GM11168 (cell line): ENCODE data around the gene MVB12B.

Experiments
- in situ Hi-C: fragments of 300-500 bp; cut with MboI; formaldehyde crosslinking; loops from one replicate; pipeline ENCODE4 v1.12.0; 2022; ENCODE audit warnings: low sequenced_read_pairs; ENCODE audit not compliant: unreplicated experiment

Gene MVB12B

DNA sequence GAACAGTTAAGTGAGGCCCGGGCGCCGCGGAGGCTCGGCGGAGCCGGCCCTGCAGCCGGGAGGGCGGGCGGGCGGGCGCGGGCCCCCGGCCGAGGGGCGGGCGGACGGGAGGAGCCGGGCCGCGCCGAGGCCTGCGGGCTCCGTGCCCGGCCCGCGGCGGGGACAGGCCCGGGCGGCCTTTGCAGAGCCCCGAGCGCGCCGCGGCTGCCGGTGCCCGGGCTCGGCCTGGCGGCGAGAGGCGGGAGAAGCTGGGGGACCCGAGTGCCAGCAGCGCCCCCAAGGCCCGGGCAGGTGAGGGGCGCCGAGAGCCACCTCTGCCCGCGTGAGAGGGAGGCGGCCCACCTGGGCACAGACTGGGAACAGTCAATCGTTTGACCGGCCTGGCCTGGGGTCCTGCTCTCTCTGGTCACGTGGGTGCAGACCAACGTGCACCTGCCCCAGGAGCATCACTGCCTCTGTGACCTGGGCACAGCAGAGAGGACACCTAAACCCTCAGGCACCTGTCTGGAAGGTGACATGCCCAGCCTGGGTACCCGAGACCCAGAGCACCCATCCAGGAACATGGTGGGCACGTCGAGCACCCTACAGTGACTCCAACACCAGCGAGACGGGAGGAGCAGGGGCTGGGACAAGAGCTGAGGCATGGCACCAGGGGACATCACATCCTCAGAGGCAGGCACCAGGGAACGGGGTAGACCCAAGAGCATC, 531 bp downstream of the MVB12B start:
- in situ Hi-C loops: no loop called here

DNA sequence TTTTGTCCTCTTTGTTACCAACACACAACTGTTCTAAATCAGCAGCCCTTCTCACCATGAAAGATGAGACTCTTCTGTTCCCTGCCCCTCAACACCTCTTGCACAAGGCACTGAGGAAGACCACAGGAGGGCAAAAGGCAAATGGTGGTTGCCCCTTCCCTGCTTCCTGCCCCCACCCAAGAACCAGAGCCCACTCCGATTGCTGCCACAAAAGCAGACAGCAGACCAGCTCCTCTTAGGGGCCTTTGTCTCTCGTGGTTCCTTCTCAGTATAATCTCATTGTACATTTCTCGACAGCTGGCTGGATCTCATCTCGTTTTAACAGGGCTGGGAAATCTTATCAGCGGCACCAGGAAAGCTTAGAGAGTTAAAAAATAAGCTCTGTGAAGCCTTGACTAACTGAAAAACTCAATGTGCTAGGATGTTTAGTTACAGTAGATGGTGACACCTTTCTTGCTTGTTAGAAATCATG, 1.1 kb downstream of the MVB12B start:
- in situ Hi-C loops: no loop called here

DNA sequence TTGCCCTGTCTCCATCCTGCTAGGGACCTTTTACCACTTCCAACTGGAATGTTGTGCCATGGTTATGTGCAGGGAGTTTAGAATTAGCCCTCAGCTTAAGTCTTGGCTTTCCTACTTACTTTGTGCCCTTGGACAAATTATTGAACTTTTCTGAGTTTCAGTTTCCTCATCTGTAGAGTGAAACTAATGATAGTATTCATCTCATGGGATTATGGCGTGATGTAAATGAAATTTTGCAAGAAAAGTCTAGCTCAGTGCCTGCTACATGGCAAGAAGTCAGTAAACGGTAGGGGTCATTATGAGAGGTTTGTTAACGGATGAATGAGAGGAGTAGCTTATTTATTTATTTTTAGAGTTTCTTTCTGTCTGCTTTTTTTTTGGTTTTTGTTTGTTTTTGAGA, 1.8 kb downstream of the MVB12B start:
- in situ Hi-C loops: no loop called here

- in situ Hi-C loops: no loop called here
Observed at GRCh38 chr9:126329476-126330275, 3.0 kb downstream of the MVB12B start.

DNA sequence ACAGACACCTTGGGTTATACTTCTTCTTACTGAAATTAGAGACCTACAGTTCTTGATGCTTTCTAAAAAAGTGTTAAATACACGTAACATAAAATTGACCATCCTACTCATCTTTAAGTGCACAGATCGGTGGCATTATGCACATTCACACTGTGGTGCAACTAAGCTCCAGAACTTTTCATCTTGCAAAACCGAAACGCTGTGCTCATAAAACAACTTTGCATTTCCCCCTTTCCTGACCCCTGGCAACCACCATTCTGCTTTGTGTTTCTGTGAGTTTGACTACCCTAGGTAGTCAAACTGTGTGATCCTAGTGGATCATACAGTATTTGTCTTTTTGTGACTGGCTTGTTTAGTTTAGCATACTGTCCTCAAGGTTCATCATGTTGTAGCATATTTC, 3.9 kb downstream of the MVB12B start:
- in situ Hi-C loops: no loop called here

DNA sequence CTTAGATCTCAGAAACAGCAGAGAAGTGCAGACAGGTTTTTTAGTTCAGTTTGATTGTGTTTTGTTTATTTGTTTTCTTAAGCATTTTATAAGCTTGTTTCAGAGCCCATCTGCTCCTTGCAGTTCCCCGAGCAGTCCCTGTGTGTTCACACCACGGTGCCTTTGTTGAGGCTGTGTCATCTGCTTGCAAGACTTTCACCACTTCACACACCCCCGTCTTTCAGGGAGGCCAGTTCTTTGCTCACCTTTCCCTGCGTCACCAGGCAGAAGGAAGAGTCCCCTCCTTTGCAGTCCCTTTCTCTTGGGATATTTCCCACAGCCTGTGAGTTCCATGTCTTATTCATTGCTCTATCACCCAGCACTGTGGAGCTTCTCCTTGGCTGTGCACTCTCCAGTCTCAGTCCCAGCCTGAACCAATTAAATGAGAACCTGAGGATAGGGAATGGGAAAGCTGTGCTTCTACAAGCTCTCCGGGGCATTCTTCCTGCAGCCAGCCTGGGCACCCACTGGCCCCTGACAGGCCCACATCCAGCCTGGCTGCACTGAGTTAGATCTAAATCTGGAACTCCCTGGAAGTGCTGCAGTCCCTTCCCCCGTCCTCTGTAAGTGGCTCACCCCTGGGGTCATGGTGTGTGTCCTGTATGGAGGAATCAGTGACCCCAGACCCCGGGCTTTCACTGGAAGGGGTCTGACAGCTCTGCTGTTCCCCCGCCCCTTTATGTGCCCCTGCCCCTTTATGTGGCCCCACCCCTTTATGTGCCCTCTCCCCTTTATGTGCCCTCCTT, 5.5 kb downstream of the MVB12B start:
- in situ Hi-C loops: no loop called here

DNA sequence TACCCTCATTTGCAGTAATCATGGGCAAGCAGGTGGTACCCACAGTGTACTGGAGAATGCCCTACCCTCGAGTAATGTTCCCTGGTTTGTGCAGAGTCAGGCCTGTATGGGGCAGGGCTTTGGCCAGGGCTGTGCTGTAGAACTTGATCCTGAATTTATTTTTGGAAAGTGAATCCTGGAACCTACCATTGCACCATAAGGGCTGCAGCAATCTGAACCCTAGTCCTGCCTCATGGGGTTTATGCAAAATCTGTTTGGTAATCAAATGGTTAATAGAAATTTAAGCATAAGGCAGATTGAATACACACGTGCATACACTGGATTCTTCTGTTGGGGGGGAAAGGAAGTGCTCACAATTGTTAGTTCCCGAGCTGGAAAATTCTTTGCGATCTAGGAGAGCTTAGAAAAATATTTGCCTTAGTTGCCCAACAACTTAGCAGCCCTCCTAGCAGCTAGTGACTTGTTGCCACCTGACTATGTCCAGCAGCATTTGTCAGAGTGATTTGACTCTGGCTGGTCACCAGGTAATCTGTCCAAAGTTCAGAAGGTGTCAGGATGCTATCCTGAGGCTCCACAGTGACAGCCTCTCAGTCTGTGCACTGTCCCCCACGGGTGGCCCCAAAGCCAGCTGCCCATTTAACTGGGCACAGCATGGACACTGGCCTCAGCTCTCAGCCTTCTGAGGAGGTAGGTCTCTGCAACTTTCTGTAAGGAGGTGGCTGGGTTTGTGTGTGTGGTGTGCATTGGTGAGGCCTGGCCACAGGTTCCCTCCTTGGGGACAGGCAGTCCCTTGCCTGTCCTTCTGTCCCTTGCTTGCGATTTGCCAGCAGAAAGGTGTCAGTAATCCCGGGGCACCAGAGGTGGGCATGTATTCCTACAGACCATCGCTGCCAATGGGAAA, 8.3 kb downstream of the MVB12B start:
- in situ Hi-C loops: no loop called here

GRCh38 chr9:126335837-126336735, 9.5 kb downstream of the MVB12B start:
- in situ Hi-C loops: no loop called here

GRCh38 chr9:126336736-126337325, 10.2 kb downstream of the MVB12B start:
- in situ Hi-C loops: no loop called here

GRCh38 chr9:126337729-126338372, 11.2 kb downstream of the MVB12B start:
- in situ Hi-C loops: no loop called here

DNA sequence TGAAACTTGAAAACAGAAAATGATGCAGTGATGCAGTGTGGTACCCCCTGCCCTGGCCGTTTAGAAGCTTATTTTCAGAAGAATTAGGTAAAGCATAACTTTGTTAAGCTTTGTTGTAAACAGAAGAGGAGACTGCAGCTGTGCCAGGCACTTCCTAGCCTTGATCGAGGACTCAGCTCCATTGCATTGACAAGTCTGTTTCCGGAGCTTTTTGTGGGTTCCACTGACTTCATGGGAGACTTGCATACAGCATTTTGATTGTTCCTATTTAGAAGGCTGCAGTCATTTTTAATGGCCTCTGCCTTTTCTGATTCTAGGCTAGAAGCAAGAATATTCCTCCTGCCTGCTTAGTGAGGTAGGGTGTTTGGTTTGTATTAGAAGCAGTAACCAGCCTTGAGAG, 12.3 kb downstream of the MVB12B start:
- in situ Hi-C loops: no loop called here

GRCh38 chr9:126341426-126341825, 14.8 kb downstream of the MVB12B start:
- in situ Hi-C loops: no loop called here

DNA sequence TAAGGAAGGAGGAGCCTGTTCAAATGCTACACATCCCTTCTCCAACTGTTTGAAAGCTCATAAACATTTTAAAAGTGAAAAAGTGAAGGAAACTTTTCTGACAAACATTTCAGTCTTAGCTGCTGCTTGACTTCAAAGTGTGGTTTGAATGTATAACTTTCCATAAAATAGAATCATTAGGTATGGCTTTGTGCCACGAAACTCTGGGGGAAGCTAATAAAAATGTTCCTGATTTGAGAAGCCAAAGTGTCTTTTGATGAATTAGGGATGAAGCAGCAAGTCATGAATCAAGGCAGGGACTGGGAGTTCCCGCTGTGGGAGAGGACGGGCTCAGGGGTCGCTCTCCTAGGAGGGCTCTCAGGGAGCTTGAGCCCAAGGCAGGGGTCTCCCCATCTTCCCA, 15.3 kb downstream of the MVB12B start:
- in situ Hi-C loops: no loop called here

DNA sequence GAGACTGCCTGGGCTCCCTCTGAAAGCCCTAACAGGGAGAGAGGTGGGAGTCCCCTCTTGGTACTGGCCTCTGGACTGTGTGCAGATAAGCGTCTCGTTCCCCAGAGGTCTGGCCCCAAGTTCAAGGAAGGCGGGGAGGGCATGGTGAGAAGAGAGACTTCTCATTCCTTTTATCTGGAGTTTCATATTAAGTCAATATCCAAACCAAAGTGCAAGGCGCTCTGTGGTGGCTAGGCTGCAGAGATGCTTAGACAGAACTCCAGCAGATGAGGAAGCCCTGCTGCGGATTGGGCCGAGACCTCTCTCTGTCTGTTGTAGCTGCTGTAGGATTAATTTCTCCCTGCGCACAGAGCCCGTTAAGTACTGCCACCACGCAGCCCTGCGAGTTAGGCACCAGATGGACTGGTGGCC, 16.0 kb downstream of the MVB12B start:
- in situ Hi-C loops: no loop called here

- in situ Hi-C loops: no loop called here
Observed at GRCh38 chr9:126343271-126343700, 16.7 kb downstream of the MVB12B start.

- in situ Hi-C loops: no loop called here
Observed at GRCh38 chr9:126346031-126346430, 19.4 kb downstream of the MVB12B start.

GRCh38 chr9:126347093-126347492, 20.5 kb downstream of the MVB12B start:
- in situ Hi-C loops: no loop called here
